A549 treated with Mapracorat at 1 μM for 4 hours (cell line): Measurements from ENCODE around the gene PPA2. TPM values are rescaled to one million over a fixed set of nuclear protein-coding genes. Genes with fewer than 3 reads are reported as not detected.

Experiments used
- total RNA-seq: library from RNA; stranded (reverse); fragments of 200-300 nt; extraction: Qiagen RNA extraction; gene quantifications from 5 replicates; pipeline ENCODE4 v1.2.3, GENCODE V29; 2022

PPA2 gene
- 75.3 to 82.4 TPM (median 79.4 TPM) in 5 replicates for total RNA-seq

DNA sequence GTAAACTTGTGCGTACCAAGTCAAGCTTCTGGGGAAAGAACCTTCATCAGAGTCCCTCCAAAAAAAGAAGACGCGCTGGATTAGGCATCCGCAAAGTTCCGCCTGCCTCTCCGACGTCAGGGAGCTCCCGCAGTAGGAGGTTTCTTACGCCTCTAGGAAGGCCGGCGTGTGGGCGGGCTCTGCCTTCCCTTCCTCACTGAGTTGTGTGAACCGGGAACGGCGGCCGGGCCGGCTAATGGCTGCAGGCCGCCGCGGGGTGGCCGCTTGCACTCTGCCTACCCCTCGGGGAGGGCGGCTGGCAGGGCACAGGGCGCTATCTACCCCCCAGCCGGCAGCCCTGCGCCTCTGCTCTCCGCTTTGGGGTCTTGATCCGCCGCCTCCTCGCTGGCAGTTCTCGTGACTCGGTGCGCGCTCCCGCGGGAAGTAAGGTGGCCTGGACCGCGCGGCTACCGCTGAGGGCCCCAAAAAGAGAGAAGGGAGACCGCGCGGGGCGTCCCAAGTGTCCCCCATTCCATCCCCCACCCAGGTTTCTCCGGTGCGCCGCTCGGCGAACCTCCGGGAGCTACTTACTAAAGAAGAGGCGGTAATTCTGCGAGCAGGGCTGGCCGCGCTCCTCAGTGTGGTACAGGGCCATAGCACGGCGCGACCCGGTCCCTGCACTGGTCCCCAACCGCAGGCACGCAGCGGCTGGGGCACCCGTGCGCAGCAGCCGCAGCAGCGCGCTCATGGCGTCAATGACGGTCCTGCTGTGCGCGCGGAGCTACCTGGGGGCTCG, at the start of gene PPA2:
PPA2 (minus strand) TSS at position 739 of the 775 bp plus-strand sequence; CDS start at position 727, 12 bp downstream.

Other genes with a start within 250 kb of the PPA2 start
- not detected in 5 replicates for gene ARHGEF38, start 78.6 kb upstream of the PPA2 start, total RNA-seq
- gene INTS12, start 234.6 kb upstream of the PPA2 start, total RNA-seq, result 14.6 to 19.1 TPM (median 15.4 TPM) in 5 replicates
- gene GSTCD, start 234.7 kb upstream of the PPA2 start, total RNA-seq, result 4.2 to 6.5 TPM (median 5.7 TPM) in 5 replicates